Thyroid gland (tissue), 4 donors: Measurements from ENCODE around the gene ANTXR2.

Experiments
- POLR2A ChIP-seq, 2 donors: fragments of 450-650 bp; IDR thresholded peaks; one replicate each; pipeline ENCODE4 v1.6.1; 2017; ENCODE audit warnings: antibody characterized with exemption in 2 of 2, mild to moderate bottlenecking in 2 of 2, moderate library complexity in 1 of 2
- TF ChIP-seq, protein P1 (sequence below), 6 experiments: fragments of 200-600 bp in 3 of 6; fragments of 450-650 bp in 3 of 6; sonication (generic) in 3 of 6; IDR thresholded peaks; one replicate each; pipeline ENCODE4 v1.5.1; 2016 to 2019; ENCODE audit warnings: antibody characterized with exemption in 6 of 6, mild to moderate bottlenecking in 2 of 6, inconsistent platforms in 1 of 6, moderate library complexity in 1 of 6

DNA sequence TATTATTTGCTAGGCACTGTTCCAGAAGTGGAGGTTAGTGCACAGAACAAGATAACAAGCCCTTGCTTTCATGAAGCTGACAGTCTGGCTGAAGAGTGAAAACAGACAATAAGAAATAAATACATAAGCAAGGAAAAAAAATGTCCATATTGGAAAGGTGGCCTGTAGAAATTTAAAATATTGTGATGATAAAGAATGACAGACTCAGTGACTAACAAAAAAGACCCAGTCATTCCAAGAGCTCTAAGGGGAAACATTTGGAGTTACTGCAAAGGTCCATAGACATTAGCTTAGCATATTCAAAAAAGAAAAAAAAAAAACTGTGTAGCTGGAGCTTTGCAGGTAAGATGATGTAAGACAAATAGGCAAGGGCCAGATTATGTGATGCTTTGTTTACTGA is 1.0 kb upstream of the ANTXR2 start:
- TF ChIP-seq, protein P1, sequence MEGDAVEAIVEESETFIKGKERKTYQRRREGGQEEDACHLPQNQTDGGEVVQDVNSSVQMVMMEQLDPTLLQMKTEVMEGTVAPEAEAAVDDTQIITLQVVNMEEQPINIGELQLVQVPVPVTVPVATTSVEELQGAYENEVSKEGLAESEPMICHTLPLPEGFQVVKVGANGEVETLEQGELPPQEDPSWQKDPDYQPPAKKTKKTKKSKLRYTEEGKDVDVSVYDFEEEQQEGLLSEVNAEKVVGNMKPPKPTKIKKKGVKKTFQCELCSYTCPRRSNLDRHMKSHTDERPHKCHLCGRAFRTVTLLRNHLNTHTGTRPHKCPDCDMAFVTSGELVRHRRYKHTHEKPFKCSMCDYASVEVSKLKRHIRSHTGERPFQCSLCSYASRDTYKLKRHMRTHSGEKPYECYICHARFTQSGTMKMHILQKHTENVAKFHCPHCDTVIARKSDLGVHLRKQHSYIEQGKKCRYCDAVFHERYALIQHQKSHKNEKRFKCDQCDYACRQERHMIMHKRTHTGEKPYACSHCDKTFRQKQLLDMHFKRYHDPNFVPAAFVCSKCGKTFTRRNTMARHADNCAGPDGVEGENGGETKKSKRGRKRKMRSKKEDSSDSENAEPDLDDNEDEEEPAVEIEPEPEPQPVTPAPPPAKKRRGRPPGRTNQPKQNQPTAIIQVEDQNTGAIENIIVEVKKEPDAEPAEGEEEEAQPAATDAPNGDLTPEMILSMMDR (IDR thresholded peaks at IDR 0.05): no peak
- no peak for TF ChIP-seq POLR2A (IDR thresholded peaks at IDR 0.05)
